ENCODE measurements around the gene NUP88.

Gene NUP88

DNA sequence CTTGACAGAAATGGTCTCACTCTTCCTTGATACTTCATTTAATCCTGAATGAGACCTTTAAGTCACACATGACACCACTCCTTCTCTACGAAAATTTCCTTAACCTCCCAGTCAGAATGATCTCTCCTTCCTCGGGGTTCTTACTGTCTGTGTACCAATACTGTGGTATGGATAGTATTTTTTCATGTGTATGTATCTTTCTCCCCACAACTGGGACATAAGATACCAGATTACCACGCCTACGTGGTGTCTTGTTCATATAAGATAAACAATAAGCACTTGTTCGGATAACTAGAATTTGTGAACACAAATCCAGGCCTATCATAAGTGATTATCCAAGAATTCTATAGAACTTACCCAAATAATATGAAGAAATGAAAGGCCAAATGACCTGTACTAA is 11.3 kb downstream of the NUP88 start:
- TF ChIP-seq CTCF (IDR thresholded peaks at IDR 0.05; ENCODE audit: low read depth, low read length, poor library complexity, severe bottlenecking) (no peak), EZH2phosphoT487 (IDR thresholded peaks at IDR 0.05; ENCODE audit: borderline replicate concordance, low read length) (no peak)
- Histone ChIP-seq H4K20me1 (ENCODE audit: control insufficient read depth, insufficient read depth, low read depth, low read length) (no peaks in the 10 kb centered on the region; the same call in 1 of the 2 replicates), H3K79me2 (ENCODE audit: control insufficient read depth, low read length) (peaks cover 74% of the 10 kb centered on the region), H3K27ac (ENCODE audit: low read depth, low read length) (no peak overlapping the region), H3K36me3 (ENCODE audit: control insufficient read depth, low read length) (peaks cover 92% of the 10 kb centered on the region), H3K9me3 (ENCODE audit: control insufficient read depth, insufficient read depth, low read length) (no peaks in the 10 kb centered on the region), H3K4me2 (ENCODE audit: low read length) (no peak overlapping the region), H3K27me3 (ENCODE audit: control insufficient read depth, low read length) (no peaks in the 10 kb centered on the region), H3K4me3 (ENCODE audit: low read length) (no peak overlapping the region), H3K9me2 (replicated peaks; ENCODE audit: control insufficient read depth, low read length) (no peaks in the 10 kb centered on the region), H3K4me1 (ENCODE audit: control insufficient read depth, low read length) (no peaks in the 10 kb centered on the region), H3F3A (ENCODE audit: control insufficient read depth, insufficient read depth) (no peaks in the 10 kb centered on the region)

DNA sequence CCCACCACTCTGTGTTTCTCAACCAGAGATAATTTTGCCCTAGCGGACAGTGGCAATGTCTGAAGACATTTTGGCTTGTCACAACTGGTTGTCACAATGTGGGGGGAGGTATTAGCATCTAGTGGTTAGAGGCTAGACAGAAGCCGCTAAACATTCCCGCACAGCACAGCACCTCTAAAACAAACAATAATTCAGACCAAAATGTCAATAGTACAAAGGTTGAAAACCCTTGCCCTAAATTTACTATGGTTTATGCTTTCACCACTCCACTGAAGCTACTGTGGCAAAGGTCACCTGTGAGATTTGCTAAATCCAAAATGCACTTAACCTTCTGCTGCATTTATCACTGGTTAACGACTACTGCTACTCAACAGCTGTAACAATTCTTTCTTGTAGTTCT is 14.1 kb downstream of the NUP88 start:
- TF ChIP-seq CTCF (IDR thresholded peaks at IDR 0.05; ENCODE audit: low read depth, low read length, poor library complexity, severe bottlenecking), result no peak
- TF ChIP-seq EZH2phosphoT487 (IDR thresholded peaks at IDR 0.05; ENCODE audit: borderline replicate concordance, low read length), result no peak
- no peak overlapping the region for H3K4me3 ChIP-seq (ENCODE audit: low read length)
- no peaks in the 10 kb centered on the region for H3K9me2 ChIP-seq (replicated peaks; ENCODE audit: control insufficient read depth, low read length)
- no peak overlapping the region for H3K4me2 ChIP-seq (ENCODE audit: low read length)
- no peaks in the 10 kb centered on the region for H3F3A ChIP-seq (ENCODE audit: control insufficient read depth, insufficient read depth)
- H4K20me1 ChIP-seq (ENCODE audit: control insufficient read depth, insufficient read depth, low read depth, low read length), result no peaks in the 10 kb centered on the region; the same call in 1 of the 2 replicates
- H3K4me1 ChIP-seq (ENCODE audit: control insufficient read depth, low read length), result no peaks in the 10 kb centered on the region
- H3K36me3 ChIP-seq (ENCODE audit: control insufficient read depth, low read length), result peaks cover 92% of the 10 kb centered on the region
- H3K79me2 ChIP-seq (ENCODE audit: control insufficient read depth, low read length), result peaks cover 61% of the 10 kb centered on the region
- no peak overlapping the region for H3K27ac ChIP-seq (ENCODE audit: low read depth, low read length)
- no peaks in the 10 kb centered on the region for H3K27me3 ChIP-seq (ENCODE audit: control insufficient read depth, low read length)
- no peaks in the 10 kb centered on the region for H3K9me3 ChIP-seq (ENCODE audit: control insufficient read depth, insufficient read depth, low read length)

- no peaks in the 10 kb centered on the region for H3K4me1 ChIP-seq (ENCODE audit: control insufficient read depth, low read length)
- no peaks in the 10 kb centered on the region for H3F3A ChIP-seq (ENCODE audit: control insufficient read depth, insufficient read depth)
- no peaks in the 10 kb centered on the region for H3K9me2 ChIP-seq (replicated peaks; ENCODE audit: control insufficient read depth, low read length)
- H3K4me3 ChIP-seq (ENCODE audit: low read length), result no peak overlapping the region
- no peaks in the 10 kb centered on the region for H3K9me3 ChIP-seq (ENCODE audit: control insufficient read depth, insufficient read depth, low read length)
- H3K27ac ChIP-seq (ENCODE audit: low read depth, low read length), result no peak overlapping the region
- H3K4me2 ChIP-seq (ENCODE audit: low read length), result no peak overlapping the region
- TF ChIP-seq CTCF (IDR thresholded peaks at IDR 0.05; ENCODE audit: low read depth, low read length, poor library complexity, severe bottlenecking), result no peak
- no peak for TF ChIP-seq EZH2phosphoT487 (IDR thresholded peaks at IDR 0.05; ENCODE audit: borderline replicate concordance, low read length)
- H4K20me1 ChIP-seq (ENCODE audit: control insufficient read depth, insufficient read depth, low read depth, low read length), result no peaks in the 10 kb centered on the region; the same call in 1 of the 2 replicates
- H3K27me3 ChIP-seq (ENCODE audit: control insufficient read depth, low read length), result no peaks in the 10 kb centered on the region
- peaks cover 87% of the 10 kb centered on the region for H3K36me3 ChIP-seq (ENCODE audit: control insufficient read depth, low read length)
- H3K79me2 ChIP-seq (ENCODE audit: control insufficient read depth, low read length), result peaks cover 20% of the 10 kb centered on the region
Measured at GRCh38 chr17:5399767-5400166, 19.7 kb downstream of the NUP88 start.
